Vagina (tissue), 2 donors: ENCODE results near the gene UBE2D1. TPM values are rescaled to one million over a fixed set of nuclear protein-coding genes. Genes with fewer than 3 reads are reported as not detected.

Experiments used
- DNase-seq, 2 donors: peaks; one replicate each; pipeline ENCODE4 v3.0.0-alpha.2; 2017; ENCODE audit errors: extremely low spot score in 2 of 2
- H3K27ac ChIP-seq: fragments of 200-600 bp; sonication (generic); one replicate; pipeline ENCODE4 v1.5.1; 2019
- H3K27me3 ChIP-seq: fragments of 200-600 bp; sonication (generic); one replicate; pipeline ENCODE4 v1.5.1; 2019
- H3K36me3 ChIP-seq, 2 donors: fragments of 200-600 bp; sonication (generic); one replicate each; pipeline ENCODE4 v1.5.1; 2017 to 2019
- H3K4me1 ChIP-seq: fragments of 200-600 bp; sonication (generic); one replicate; pipeline ENCODE4 v1.5.1; 2019
- H3K4me3 ChIP-seq, 2 donors: fragments of 200-600 bp; sonication (generic); 1 replicate in 1 of 2; 2 replicates in 1 of 2; pipeline ENCODE4 v1.5.1; 2016 to 2019
- H3K9me3 ChIP-seq: fragments of 200-600 bp; sonication (generic); one replicate; pipeline ENCODE4 v1.5.1; 2019
- POLR2A ChIP-seq, 2 donors: fragments of 450-650 bp; IDR thresholded peaks; one replicate each; pipeline ENCODE4 v1.6.1; 2017; ENCODE audit warnings: antibody characterized with exemption in 2 of 2, mild to moderate bottlenecking in 2 of 2, moderate library complexity in 2 of 2
- POLR2AphosphoS5 ChIP-seq, 2 donors: sonication (generic); formaldehyde crosslinking; IDR thresholded peaks; one replicate each; pipeline ENCODE4 v1.9.0; 2017; ENCODE audit warnings: antibody characterized with exemption in 2 of 2, mild to moderate bottlenecking in 2 of 2, low read depth in 1 of 2; ENCODE audit not compliant: insufficient read depth in 1 of 2
- intact Hi-C: fragments of 100-400 bp; cut with DNase I; formaldehyde crosslinking; loops from one replicate; pipeline ENCODE4 v1.15.1; 2023
- total RNA-seq: library from RNA; depleted of rRNA; stranded (reverse); fragments of >200 nt; gene quantifications from one replicate; pipeline ENCODE4 v1.2.3, GENCODE V29; 2016
- TF ChIP-seq, protein P1 (sequence below), 3 experiments: fragments of 450-650 bp in 2 of 3; fragments of 200-600 bp in 1 of 3; sonication (generic) in 1 of 3; IDR thresholded peaks; one replicate each; pipeline ENCODE4 v1.5.1; 2017 to 2019; ENCODE audit warnings: antibody characterized with exemption in 3 of 3, mild to moderate bottlenecking in 2 of 3, moderate library complexity in 2 of 3

The UBE2D1 gene
- total RNA-seq, 1 donor from 2014 or later = 10.1 TPM

DNA sequence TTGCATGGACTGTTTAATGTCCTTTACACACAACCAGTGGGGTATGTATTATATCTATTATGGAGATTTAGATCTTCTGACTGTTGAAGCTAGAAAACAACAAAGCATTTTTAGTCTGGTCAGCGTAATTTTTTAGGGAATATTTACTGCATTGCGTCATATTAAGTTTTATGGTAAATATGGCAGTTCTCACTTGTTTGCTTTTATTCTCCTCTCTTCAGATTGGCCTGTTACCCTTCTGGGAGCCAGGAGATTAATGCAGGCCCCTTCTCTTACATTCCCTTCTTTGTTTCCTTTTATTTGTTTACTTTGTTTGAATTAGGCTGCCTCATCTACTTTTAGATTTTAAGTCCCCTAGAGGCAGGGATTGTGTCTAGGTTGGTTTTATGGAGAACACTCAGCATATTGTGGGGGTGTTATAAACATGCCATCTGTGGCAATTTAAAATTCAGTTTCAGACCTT is 13.8 kb downstream of the UBE2D1 start:
- no peak overlapping the region for H3K27ac ChIP-seq
- intact Hi-C loops = no loop called here
- H3K4me3 ChIP-seq = no peak overlapping the region
- H3K9me3 ChIP-seq = no peaks in the 10 kb centered on the region
- peaks cover 10% of the 10 kb centered on the region for H3K4me1 ChIP-seq
- DNase-seq = no peak
- TF ChIP-seq POLR2A (IDR thresholded peaks at IDR 0.05) = no peak
- TF ChIP-seq, protein P1, sequence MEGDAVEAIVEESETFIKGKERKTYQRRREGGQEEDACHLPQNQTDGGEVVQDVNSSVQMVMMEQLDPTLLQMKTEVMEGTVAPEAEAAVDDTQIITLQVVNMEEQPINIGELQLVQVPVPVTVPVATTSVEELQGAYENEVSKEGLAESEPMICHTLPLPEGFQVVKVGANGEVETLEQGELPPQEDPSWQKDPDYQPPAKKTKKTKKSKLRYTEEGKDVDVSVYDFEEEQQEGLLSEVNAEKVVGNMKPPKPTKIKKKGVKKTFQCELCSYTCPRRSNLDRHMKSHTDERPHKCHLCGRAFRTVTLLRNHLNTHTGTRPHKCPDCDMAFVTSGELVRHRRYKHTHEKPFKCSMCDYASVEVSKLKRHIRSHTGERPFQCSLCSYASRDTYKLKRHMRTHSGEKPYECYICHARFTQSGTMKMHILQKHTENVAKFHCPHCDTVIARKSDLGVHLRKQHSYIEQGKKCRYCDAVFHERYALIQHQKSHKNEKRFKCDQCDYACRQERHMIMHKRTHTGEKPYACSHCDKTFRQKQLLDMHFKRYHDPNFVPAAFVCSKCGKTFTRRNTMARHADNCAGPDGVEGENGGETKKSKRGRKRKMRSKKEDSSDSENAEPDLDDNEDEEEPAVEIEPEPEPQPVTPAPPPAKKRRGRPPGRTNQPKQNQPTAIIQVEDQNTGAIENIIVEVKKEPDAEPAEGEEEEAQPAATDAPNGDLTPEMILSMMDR (IDR thresholded peaks at IDR 0.05) = no peak
- no peak for TF ChIP-seq POLR2AphosphoS5 (IDR thresholded peaks at IDR 0.05; ENCODE audit: insufficient read depth in 1 of 2, low read depth in 1 of 2)
- H3K27me3 ChIP-seq = no peaks in the 10 kb centered on the region
- no peaks in the 10 kb centered on the region for H3K36me3 ChIP-seq

DNA sequence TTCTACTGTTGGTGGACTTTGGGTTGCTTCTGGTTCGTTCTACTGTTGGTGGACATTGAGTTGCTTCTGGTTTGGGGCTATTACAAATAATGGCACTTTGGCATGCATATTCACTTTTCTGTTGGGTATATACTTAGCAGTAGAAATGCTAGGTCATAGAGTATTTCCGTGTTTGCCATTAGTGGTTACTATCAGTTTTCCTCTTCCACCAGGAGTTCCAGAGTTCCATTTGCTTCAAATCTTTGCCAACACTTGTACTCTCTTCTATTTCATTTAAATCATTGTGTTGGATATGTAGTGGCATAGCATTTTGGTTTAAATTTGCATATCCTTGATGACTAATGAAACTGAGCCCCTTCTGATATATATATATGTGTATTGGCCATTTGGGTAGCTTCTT is 15.2 kb downstream of the UBE2D1 start:
- Histone ChIP-seq H3K4me3 (no peak overlapping the region), H3K4me1 (peaks cover 14% of the 10 kb centered on the region), H3K36me3 (no peaks in the 10 kb centered on the region), H3K9me3 (no peaks in the 10 kb centered on the region), H3K27ac (no peak overlapping the region), H3K27me3 (no peaks in the 10 kb centered on the region)
- DNase-seq = no peak
- no peak for TF ChIP-seq POLR2AphosphoS5 (IDR thresholded peaks at IDR 0.05; ENCODE audit: insufficient read depth in 1 of 2, low read depth in 1 of 2)
- TF ChIP-seq, protein P1 (IDR thresholded peaks at IDR 0.05) = no peak
- TF ChIP-seq POLR2A (IDR thresholded peaks at IDR 0.05) = no peak
- intact Hi-C loops = no loop called here

DNA sequence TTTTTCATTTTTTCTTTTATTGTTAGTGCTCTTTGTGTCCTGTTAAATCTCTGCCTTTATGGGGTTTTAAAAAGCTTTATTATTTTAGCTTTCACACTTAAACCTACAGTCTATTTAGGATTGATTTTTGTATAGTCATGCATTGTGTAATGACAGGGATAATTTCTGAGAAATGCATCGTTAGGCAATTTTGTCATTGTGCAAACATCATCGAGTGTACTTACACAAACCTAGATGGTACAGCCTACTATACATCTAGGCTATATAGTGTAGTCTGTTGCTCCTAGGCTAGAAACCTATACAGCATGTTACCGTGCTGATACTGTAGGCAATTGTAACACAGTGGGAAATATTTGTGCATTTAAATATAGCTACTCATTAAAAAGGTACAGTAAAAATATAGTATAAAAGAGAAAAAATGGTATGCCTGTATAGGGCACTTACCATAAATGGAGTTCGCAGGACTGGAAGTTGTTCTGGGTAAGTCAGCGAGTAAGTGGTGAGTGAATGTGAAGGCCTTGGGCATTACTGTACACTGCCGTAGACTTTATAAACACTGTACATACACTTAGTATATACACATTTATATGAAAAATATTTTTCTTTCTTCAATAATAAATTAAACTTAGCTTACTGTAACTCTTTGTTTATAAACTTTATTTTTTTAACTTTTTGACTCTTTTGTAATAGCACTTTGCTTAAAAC is 16.0 kb downstream of the UBE2D1 start:
- Histone ChIP-seq H3K9me3 (no peaks in the 10 kb centered on the region), H3K4me1 (peaks cover 14% of the 10 kb centered on the region), H3K4me3 (no peak overlapping the region), H3K36me3 (no peaks in the 10 kb centered on the region), H3K27ac (no peak overlapping the region), H3K27me3 (no peaks in the 10 kb centered on the region)
- DNase-seq = no peak
- intact Hi-C loops = no loop called here
- TF ChIP-seq, protein P1 (IDR thresholded peaks at IDR 0.05) = no peak
- TF ChIP-seq POLR2A (IDR thresholded peaks at IDR 0.05) = no peak
- no peak for TF ChIP-seq POLR2AphosphoS5 (IDR thresholded peaks at IDR 0.05; ENCODE audit: insufficient read depth in 1 of 2, low read depth in 1 of 2)

DNA sequence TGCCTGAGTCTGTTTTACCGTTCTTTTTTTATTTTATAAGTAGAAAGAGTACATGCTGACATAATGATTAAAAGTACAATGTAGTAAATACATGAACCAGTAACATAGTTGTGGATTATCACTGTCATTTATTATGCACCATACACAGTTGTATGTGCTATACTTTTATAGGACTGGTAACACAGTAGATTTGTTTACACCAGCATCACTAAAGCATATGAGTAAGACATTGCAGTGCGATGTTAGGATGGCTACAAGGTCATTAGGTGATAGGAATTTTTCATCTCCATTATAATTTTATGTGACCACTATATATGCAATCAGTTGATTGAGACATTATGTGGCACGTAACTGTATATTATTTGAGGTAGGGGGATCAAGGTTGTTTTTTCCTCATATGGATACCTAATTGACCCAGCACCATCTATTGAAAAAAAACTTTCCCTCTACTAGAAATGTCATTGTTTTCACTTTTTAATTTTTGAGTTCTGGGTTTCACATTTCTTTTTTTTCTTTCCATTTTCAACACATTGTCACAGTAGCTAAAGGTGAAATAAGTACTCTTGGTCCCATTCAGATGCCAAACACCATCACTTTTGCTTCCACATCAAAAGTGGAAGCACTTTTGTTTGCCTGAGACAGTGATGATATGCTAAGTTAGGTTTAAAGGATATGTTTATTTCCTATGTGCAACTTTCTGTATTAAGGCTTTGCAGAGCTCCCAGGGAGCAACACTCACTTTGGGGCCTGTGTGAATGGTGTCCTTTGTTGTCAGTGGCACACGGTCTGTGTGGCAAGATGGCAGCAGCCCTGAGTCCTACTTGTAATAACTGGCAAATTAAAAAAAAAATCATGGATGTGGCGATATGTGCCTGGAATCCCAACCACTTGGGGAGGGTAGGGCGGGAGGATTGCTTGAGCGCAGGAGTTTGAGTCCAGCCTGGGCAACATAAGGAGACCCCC is 17.1 kb downstream of the UBE2D1 start:
- TF ChIP-seq POLR2AphosphoS5 (IDR thresholded peaks at IDR 0.05; ENCODE audit: insufficient read depth in 1 of 2, low read depth in 1 of 2) (no peak), POLR2A (IDR thresholded peaks at IDR 0.05) (no peak)
- TF ChIP-seq, protein P1 (IDR thresholded peaks at IDR 0.05) = no peak
- no peak for DNase-seq
- Histone ChIP-seq H3K27me3 (no peaks in the 10 kb centered on the region), H3K27ac (no peak overlapping the region), H3K9me3 (no peaks in the 10 kb centered on the region), H3K36me3 (no peaks in the 10 kb centered on the region), H3K4me1 (peaks cover 14% of the 10 kb centered on the region), H3K4me3 (no peak overlapping the region)
- intact Hi-C loops = no loop called here
